Activated gamma-delta T cell (primary cell): ENCODE measurements around the gene MAGEA2.
"Not testable (repeated sequence)": the region's sequence is repeated elsewhere in the genome, so short reads cannot be mapped to it uniquely, and the experiment has no call there.

Experiments used
- DNase-seq: peaks from one replicate; lab custom pipeline; 2025; lab: John Stamatoyannopoulos, UW

The MAGEA2 gene

DNA sequence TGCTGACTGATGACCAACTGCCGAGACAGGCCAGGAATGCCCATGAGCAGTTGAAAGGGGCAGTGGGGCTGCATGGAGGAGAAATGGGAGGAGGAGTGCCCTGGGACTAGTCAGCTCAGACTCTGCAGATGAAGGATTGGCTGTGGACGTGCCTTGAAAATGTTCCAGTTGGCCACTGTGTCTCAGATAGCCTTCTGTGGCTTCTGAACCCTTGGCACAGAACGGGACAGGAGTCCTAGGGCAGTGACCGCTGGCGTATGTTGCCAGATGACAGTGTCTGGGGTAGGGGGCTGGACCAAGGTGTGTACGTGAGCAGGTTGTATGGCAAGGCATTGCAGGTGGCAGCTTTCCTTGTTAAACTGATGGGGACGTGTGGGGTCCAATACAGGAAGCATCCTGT lies 47.1 kb downstream of the MAGEA2 start:
- DNase-seq: not testable (repeated sequence)

- not testable (repeated sequence) for DNase-seq
Measured at GRCh38 chrX:152700390-152700789, 53.3 kb downstream of the MAGEA2 start.
